ENCODE results near the gene RCAN2.
A peak's percentile ranks its signal among the peaks of the same experiment; 100 is the strongest.
"Not testable (repeated sequence)": the region's sequence is repeated elsewhere in the genome, so short reads cannot be mapped to it uniquely, and the experiment has no call there.

The RCAN2 gene

GRCh38 chr6:46333481-46333880, 157.8 kb downstream of the RCAN2 start:
- DNase-seq (ENCODE audit: low spot score): no peak

- not testable (repeated sequence) for DNase-seq (ENCODE audit: low spot score)
These were observed 158.8 kb downstream of the RCAN2 start for GRCh38 chr6:46332448-46332847.

GRCh38 chr6:46331461-46331860, 159.8 kb downstream of the RCAN2 start:
- DNase-seq (ENCODE audit: low spot score): no peak

- no peak for DNase-seq (ENCODE audit: low spot score)
These were observed 161.7 kb downstream of the RCAN2 start for GRCh38 chr6:46329568-46329967.

- no peak for DNase-seq (ENCODE audit: low spot score)
These were observed 163.5 kb downstream of the RCAN2 start for GRCh38 chr6:46327779-46328178.

- DNase-seq (ENCODE audit: low spot score): peak; percentile 45
These were observed 165.4 kb downstream of the RCAN2 start for GRCh38 chr6:46325561-46326530.

- no peak for DNase-seq (ENCODE audit: low spot score)
These were observed 166.5 kb downstream of the RCAN2 start for GRCh38 chr6:46324706-46325105.

GRCh38 chr6:46323966-46324622, 167.2 kb downstream of the RCAN2 start:
- no peak for DNase-seq (ENCODE audit: low spot score)

GRCh38 chr6:46323312-46323965, 167.8 kb downstream of the RCAN2 start:
- no peak for DNase-seq (ENCODE audit: low spot score)

GRCh38 chr6:46320505-46320904, 170.7 kb downstream of the RCAN2 start:
- no peak for DNase-seq (ENCODE audit: low spot score)

- no peak for DNase-seq (ENCODE audit: low spot score)
These were observed 175.7 kb downstream of the RCAN2 start for GRCh38 chr6:46315589-46315988.

GRCh38 chr6:46312654-46313053, 178.6 kb downstream of the RCAN2 start:
- no peak for DNase-seq (ENCODE audit: low spot score)

GRCh38 chr6:46310196-46310595, 181.1 kb downstream of the RCAN2 start:
- no peak for DNase-seq (ENCODE audit: low spot score)

GRCh38 chr6:46306431-46306830, 184.8 kb downstream of the RCAN2 start:
- DNase-seq (ENCODE audit: low spot score): no peak

GRCh38 chr6:46305833-46306232, 185.4 kb downstream of the RCAN2 start:
- no peak for DNase-seq (ENCODE audit: low spot score)

GRCh38 chr6:46305236-46305635, 186.0 kb downstream of the RCAN2 start:
- no peak for DNase-seq (ENCODE audit: low spot score)

GRCh38 chr6:46302816-46303215, 188.4 kb downstream of the RCAN2 start:
- DNase-seq (ENCODE audit: low spot score): no peak

GRCh38 chr6:46302176-46302575, 189.1 kb downstream of the RCAN2 start:
- DNase-seq (ENCODE audit: low spot score): no peak

GRCh38 chr6:46299253-46299652, 192.0 kb downstream of the RCAN2 start:
- no peak for DNase-seq (ENCODE audit: low spot score)

- no peak for DNase-seq (ENCODE audit: low spot score)
These were observed 194.7 kb downstream of the RCAN2 start for GRCh38 chr6:46296586-46296985.

GRCh38 chr6:46293641-46294316, 197.5 kb downstream of the RCAN2 start:
- no peak for DNase-seq (ENCODE audit: low spot score)

GRCh38 chr6:46291880-46292279, 199.4 kb downstream of the RCAN2 start:
- DNase-seq (ENCODE audit: low spot score): no peak
